Cardiac fibroblast (primary cell): Measurements from ENCODE around the gene CALD1.

Source experiments
- DNase-seq, 2 donors: peaks; one replicate each; pipeline versions ENCODE4 v3.0.0 to v3.0.0-alpha.2; 2010; ENCODE audit warnings: low read depth in 2 of 2
- H3K4me3 ChIP-seq, 2 donors: replicated peaks in 1 of 2; 1 replicate in 1 of 2; 2 replicates in 1 of 2; pipeline ENCODE4 v1.5.1; 2011; ENCODE audit warnings: low read depth in 2 of 2, low read length in 2 of 2, mild to moderate bottlenecking in 2 of 2, moderate library complexity in 1 of 2
- CTCF ChIP-seq: IDR thresholded peaks from one replicate; pipeline ENCODE4 v1.5.1; 2011; ENCODE audit warnings: low read depth, mild to moderate bottlenecking, low read length, inconsistent platforms

CALD1 gene

GRCh38 chr7:134873253-134873652 lies 93.8 kb downstream of the CALD1 start:
- peak; percentile 74 to 76 for DNase-seq
- TF ChIP-seq CTCF, result no peak
- no peak overlapping the region for H3K4me3 ChIP-seq

GRCh38 chr7:134874407-134874806 lies 95.0 kb downstream of the CALD1 start:
- no peak overlapping the region for H3K4me3 ChIP-seq
- TF ChIP-seq CTCF, result no peak
- no peak for DNase-seq

GRCh38 chr7:134875867-134876266 lies 96.4 kb downstream of the CALD1 start:
- peak; percentile 79 to 87 for DNase-seq
- no peak for TF ChIP-seq CTCF
- no peak overlapping the region for H3K4me3 ChIP-seq

- no peak for TF ChIP-seq CTCF
- DNase-seq, result no peak
- H3K4me3 ChIP-seq, result no peak overlapping the region
These were observed 99.4 kb downstream of the CALD1 start for GRCh38 chr7:134878746-134879357.

GRCh38 chr7:134879815-134880475 lies 100.5 kb downstream of the CALD1 start:
- no peak for DNase-seq
- no peak overlapping the region for H3K4me3 ChIP-seq
- no peak for TF ChIP-seq CTCF

GRCh38 chr7:134882481-134882880 lies 103.0 kb downstream of the CALD1 start:
- no peak overlapping the region for H3K4me3 ChIP-seq
- DNase-seq, result no peak
- no peak for TF ChIP-seq CTCF
